H4 (cell line): ENCODE measurements around the gene PLXNA4. TPM values are rescaled to one million over a fixed set of nuclear protein-coding genes. Genes with fewer than 3 reads are reported as not detected.

Experiments
- DNase-seq: peaks from one replicate; pipeline ENCODE4 v3.0.0-alpha.2; 2015; ENCODE audit warnings: low spot score
- total RNA-seq: library from RNA; depleted of rRNA; stranded (reverse); fragments of >200 nt; shearing (Covaris generic); gene quantifications from 2 replicates; pipeline ENCODE4 v1.2.3, GENCODE V29; 2014

PLXNA4 gene
- total RNA-seq, 1 experiment from 2014 or later, result 0.19 TPM

- no peak for DNase-seq
Observed at GRCh38 chr7:132272763-132273371, 303.4 kb downstream of the PLXNA4 start.

- no peak for DNase-seq
Observed at GRCh38 chr7:132270517-132270916, 305.8 kb downstream of the PLXNA4 start.

DNA sequence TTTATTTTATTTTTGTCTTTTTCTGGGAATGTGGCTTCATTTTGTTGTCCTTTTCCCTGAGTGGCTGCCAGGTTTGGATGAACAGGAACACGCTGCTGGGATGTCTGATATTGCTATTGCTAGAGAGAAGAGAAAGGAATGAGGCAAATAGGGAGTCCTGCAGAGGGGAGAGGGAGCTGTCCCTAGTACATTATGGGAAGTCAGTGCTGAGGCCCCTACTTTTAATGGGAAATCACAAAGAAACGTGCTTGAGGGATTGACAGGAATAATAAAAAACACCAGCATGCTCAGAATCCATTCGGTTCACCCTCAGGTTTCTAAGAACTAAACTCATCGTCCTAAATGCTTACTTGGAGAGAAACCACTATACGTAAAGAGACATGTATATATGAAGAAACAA, 306.6 kb downstream of the PLXNA4 start:
- no peak for DNase-seq

DNA sequence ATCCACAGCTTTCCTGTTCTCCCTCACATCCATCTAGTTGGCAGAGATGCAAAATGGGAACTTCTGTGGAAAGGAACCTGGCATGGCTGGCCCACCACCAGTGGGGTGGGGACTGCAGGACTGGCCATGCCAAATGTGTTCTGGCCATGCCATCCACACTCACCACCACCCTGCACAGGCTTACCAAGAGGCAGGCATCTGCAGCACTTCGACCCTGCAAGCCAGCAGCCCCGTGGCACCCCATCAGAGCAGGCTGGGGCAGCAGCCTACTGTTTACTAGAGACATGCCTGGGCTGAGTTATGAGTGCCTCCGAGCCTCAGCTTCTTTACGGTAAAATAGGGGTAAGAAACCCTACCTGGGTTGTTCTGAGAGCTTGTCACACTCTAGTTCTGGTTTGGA, 313.1 kb downstream of the PLXNA4 start:
- DNase-seq, result no peak

DNA sequence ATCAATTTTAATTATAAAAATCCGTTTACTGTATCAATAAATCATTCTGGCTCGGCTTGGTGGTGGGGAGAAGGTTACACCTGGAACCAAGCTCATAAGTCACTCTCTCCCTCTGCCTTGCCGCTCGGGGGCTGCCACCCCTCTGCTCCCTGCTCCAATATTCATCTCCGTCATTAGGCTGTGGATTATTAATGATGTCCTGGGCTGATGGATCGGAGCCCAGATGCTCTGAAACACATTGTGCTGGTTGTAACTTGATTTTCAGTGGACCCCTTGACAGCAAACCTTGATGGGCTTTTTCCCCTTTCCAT, 314.2 kb downstream of the PLXNA4 start:
- no peak for DNase-seq

DNA sequence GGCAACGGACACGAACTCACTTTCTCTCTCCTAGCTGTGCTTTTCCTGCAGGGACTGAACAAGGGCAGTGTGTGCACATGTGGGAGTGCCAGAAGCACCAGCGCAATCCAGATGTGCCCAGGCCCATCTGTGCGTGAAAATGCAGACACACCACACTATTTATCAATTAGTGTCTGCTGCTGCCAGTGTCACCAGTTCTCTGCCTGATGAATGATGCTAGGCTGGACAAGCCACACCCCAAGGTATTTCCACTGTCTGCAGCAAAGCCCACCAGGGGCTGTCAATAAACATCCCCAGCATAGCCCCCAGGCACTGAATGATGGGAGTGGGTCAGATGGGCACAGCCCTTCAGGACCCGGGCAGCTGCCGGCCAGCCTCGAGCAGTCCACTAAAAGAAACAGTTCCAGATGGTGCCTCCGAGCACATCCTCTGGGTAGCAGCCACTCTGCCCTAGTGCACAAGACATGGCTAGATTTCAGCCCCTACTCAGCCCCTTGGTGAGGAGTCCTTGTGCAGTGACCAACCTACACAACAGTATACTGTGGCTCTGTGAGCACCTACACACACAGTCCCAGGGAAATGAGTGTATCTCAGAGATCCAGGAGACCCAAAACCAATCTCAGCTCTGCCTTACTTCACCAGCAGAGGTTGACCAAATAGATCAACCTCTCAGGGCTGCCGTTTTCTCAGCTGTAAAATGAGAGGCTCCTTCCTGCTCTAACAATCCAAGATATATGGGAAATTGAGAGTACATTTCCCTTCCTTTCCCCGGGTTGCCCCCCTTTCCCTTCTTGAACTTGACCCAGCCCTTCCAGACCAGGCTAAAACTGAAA, 314.7 kb downstream of the PLXNA4 start:
- no peak for DNase-seq

DNA sequence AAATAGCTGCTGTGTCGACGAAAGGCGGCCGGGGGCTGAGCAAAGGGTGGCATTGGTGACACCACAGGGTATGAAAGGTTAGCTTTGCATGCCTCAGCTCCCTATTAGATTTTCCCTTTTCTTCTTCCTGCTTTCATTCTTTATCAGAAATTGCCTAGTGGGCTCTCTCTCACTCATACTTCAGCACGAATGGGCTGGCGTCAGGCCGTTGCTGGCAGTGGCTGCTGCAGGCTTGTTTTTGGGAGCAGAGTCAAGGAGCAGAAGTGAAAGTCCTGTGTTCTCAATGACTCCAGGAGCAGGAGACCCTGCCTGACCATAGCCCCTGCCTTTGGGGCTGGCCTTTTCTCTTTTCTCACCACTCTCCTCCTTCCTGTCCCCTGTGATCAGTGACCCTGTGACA, 318.0 kb downstream of the PLXNA4 start:
- no peak for DNase-seq

GRCh38 chr7:132257253-132257652, 319.0 kb downstream of the PLXNA4 start:
- no peak for DNase-seq

DNA sequence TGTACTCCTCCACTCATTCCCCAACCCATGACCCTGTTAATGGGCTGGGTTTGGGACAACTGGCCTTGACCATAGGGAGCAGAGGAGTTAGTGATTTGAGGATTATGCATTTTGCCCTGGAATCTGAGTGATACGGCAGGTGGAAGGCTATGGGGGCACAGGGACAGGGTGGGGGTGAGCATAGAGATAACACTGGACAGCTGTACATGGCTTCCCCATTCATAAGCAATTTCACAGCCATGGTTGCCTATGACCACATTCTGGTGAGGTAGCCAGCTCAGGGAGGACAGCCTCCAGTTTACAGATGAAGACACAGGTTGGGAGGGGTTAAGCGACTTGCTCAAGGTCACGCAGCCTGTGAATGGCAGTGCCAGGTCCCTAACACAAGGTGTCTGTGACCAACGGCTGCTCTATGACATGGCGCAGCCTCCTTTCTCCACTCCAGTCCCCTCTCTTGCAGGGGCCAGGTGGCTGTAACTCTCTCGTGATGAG, 319.5 kb downstream of the PLXNA4 start:
- DNase-seq, result no peak

DNA sequence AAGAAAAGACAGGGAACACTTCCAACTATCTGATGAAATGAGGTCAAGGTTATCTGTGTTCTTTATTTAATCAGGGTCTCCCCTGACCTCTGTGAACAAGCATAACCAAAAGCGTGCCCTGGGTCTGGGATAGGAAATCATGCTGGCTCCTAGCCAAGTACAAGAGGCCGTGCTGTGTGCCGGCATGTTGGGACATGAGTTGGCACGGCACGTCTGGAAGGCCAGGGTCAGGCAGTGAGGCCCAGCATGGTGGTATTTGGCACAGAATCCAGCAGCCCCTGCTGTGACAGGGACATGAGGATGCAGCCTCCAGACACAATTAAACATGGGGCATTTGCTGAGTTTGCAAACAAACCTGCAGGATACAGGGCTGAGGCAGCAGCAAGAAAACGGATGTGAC, 320.4 kb downstream of the PLXNA4 start:
- DNase-seq, result peak; percentile 10

GRCh38 chr7:132255115-132255797, 321.0 kb downstream of the PLXNA4 start:
- DNase-seq, result no peak

DNA sequence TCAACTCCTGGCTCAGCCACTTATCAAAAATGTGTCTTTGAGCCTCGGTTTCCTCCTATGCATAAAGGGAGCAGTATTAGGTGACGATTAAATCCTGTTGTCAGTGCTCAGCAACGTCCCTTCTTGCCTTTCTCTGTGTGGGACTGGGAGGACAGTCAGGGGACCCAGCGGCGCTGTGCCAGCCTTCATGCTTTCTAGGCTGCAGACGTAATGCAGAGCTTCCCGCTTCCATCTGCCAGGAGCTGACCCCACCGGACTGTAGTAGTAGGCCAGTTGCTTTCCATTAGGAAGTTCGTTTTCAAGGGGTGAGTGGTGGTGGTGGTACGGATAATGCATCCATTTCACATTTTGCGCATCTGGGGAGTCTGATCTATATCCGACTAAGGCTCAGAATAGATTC, 321.8 kb downstream of the PLXNA4 start:
- DNase-seq, result no peak

- no peak for DNase-seq
Observed at GRCh38 chr7:132252793-132253100, 323.5 kb downstream of the PLXNA4 start.

DNA sequence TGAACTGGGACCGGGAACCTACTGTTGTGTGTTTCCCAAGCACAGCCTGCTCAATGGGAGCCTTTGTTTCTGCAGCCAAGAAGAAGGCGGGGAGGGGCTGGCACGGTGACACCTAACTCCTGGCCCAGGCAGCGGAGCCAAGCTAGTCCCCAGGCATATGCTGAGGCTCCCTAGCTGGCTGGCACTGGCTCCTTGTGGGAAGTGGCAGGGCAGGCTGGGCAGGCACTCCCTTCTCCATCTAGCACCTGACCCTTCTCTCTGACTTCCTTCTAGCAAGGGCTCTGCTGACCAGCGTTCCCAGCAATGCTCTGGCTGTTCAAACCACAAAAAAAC, 325.0 kb downstream of the PLXNA4 start:
- peak; percentile 41 for DNase-seq

DNA sequence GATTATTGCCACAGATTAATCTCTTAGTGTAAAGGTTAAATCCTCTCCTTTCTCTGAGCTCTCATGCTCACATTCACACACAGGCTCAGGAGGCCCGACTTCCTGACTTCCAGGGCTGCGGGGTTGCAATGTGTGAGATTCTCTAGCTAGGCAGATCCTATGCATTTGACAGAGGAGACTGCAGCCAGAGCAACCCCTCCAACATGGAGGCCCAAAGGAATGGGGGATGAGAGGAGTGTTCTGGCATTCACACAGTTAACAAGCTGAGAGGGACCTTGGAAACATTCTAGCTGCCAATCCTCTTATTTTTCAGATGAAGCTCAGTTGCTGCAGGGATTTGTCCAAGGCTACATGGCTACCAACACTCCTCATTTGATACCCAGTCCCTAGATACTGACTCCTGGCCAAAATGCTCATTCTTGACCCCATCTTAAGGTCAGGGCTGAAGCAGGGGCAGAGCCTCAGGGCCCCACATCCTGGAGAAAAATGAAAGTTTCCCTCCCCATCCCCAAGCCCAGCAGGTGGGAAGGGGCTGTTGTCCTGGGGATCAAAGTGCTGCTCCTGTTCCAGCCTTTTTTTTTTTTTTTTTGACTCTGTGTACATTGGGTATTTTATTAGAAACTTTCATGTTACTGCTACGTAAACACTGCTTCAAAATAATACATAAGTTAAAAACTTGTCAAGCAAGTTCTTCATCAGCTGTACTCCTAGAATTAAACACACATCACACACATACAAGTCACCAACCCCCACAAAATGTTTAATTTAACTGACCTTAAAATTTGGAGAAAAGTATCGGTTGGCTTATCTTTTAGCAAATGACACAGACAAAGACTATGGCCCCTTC, 325.6 kb downstream of the PLXNA4 start:
- no peak for DNase-seq

DNA sequence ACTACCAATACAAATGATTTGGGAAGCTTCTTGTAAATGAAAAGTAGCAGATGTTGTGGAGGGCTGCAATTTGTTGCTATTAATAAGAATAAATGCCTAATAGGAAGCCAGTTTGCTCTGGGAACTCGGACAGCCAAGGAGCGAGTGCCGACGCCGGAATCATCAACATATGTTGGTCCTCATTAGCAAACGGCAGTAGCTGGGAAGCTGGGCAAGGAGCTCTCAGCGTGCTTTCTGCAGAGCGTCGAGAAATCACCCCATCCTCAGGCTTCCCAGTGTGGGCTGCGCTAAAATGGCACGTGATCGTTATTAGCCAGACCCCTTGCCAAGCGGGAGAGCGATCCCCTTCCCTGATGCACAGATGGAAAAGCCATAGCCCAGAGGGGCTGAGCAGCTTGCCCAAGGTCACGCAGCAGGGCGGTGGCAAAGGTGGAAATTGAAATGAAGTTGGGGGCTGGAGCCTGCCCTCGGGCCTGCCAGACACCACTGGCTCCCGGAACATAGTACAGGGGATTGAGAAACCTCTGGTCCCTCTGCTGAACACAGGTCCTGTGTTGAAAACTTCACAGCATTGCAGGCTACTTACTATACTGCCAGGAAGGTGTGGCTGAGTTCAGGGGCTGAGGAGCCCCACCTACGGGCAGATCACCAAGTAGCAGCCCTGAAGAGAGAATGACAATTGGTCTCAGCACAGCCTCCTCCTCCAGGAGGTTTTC, 326.9 kb downstream of the PLXNA4 start:
- DNase-seq, result no peak

DNA sequence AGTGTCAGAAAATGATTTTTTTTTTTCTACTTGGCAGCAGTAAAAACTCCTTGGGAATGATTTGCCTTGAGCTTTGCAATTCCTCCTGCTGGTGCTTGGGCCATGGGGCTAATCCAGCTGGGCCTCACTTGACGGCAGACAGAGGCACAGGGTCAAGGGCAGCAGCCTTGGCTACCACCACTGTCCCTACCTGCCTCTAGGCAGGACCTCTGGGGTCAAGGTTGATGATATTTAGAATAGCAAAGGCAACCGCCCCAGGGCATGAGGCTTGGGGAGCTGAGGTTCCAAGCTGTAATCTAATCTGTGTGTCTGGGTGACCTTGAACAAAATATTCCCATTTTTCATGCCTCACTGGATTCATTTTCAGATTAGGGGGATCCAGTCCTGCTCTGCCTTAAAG, 327.4 kb downstream of the PLXNA4 start:
- DNase-seq, result no peak

DNA sequence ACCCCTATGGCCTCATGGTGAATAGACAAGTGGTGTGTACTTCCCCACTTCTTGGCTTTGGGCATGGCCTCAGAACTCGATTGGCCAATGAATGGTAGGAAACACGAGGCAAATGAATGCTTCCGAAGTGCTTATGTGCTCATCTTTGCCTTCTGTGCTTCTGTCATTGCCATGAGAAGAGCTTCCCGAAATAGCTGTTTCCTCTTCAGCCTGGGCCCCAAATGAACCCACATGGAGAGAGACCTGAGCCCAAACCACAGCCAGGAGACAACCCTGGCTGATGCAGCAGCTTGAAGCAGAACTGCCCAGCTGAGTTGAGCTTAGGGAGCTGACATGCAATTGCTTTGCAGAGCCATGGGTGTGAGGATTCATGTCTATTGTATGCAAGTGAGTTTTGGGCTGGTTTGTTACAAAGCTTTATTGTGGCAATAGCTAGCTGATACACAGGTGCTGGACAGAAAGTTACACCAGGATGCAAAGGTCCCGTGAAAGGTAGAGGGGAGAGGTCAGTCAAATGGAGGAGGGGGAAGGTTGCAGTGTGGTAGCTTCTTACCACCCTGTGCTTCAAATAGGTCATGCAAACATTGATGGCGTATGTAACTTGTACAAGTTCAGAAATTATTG, 328.2 kb downstream of the PLXNA4 start:
- DNase-seq, result no peak

DNA sequence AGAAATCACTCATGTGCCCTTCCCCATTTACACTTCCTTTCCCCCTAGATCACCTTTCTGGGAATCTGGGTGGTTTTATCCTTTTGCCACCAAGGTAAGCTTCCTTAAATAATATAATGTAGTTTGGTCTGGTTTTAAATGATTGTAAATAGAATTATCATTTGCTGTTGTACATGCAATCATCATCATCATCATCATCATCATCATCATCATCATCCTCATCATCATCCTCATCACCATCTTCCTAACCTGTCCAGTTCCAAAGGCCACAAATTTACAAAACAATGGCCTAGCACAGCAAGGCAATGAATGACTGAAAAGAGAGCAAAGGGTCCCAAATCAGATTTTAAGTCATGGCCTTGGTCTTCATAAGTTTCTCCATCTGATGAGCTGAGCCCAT, 329.7 kb downstream of the PLXNA4 start:
- no peak for DNase-seq

GRCh38 chr7:132245539-132245938, 330.7 kb downstream of the PLXNA4 start:
- no peak for DNase-seq

DNA sequence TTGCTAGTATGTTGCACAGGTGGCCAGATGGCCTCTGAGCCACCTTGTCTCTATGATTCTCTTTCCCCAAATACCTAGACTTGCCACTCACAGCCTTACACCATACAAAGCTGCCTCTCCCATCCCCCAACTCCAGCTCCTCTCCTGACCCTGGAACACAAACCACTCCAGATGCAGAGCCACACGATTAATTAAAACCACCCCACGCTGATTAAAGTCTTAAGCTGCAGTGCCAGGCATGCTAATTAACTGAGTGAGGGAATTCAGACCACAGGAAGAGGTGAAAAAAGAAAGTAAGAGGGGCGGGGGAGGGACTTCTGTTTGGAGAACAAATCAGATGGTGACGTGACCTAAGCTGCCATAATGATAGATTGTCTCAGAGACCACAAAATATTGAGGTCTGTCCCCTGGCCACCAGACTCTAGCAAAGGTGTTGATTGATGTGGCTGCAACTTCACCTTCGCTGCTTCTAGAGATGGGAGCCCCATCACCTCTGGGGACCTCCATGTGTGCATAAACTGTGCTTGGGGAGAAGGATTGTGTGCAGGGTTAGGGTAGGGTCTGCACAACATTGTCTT, 331.3 kb downstream of the PLXNA4 start:
- no peak for DNase-seq
